GM23248 (cell line): ENCODE results near the gene COL23A1.

Experiments used
- EZH2 ChIP-seq: fragments of 200-600 bp; sonication (generic); IDR thresholded peaks from 2 replicates; pipeline ENCODE4 v1.6.1; 2018; ENCODE audit warnings: antibody characterized with exemption, mild to moderate bottlenecking; ENCODE audit not compliant: insufficient read depth, poor library complexity, severe bottlenecking
- EZH2phosphoT487 ChIP-seq: fragments of 200-600 bp; sonication (generic); IDR thresholded peaks from 2 replicates; pipeline ENCODE4 v1.6.1; 2018; ENCODE audit warnings: antibody characterized with exemption, moderate library complexity, mild to moderate bottlenecking, low read depth; ENCODE audit not compliant: insufficient read depth

GRCh38 chr5:178216779-178217178, 373.4 kb downstream of the COL23A1 start:
- TF ChIP-seq EZH2: no peak
- no peak for TF ChIP-seq EZH2phosphoT487
